HepG2 (cell line): ENCODE results near the gene EIF2S2. TPM values are rescaled to one million over a fixed set of nuclear protein-coding genes. Genes with fewer than 3 reads are reported as not detected.

ENCODE experiments used
- CBX5 ChIP-seq: sonication (generic); formaldehyde crosslinking; IDR thresholded peaks from 2 replicates; pipeline ENCODE4 v1.4.0; 2020; ENCODE audit warnings: missing genetic modification reagents, borderline replicate concordance
- HNRNPL ChIP-seq: fragments of 200-400 bp; formaldehyde crosslinking; IDR thresholded peaks from 2 replicates; pipeline ENCODE4 v1.6.1; 2017; ENCODE audit warnings: mild to moderate bottlenecking, low read depth, low read length
- JUND ChIP-seq: sonication (generic); formaldehyde crosslinking; IDR thresholded peaks from 2 replicates; pipeline ENCODE4 v1.8.0; 2022; ENCODE audit warnings: mild to moderate bottlenecking, missing genetic modification reagents
- MZF1 ChIP-seq: sonication (generic); formaldehyde crosslinking; IDR thresholded peaks from 2 replicates; pipeline ENCODE4 v1.8.1; 2023; ENCODE audit warnings: mild to moderate bottlenecking, missing genetic modification reagents, borderline replicate concordance
- NKX3-1 ChIP-seq: sonication (generic); formaldehyde crosslinking; IDR thresholded peaks from 2 replicates; pipeline ENCODE4 v1.5.0; 2020; ENCODE audit warnings: missing genetic modification reagents
- PRMT3 ChIP-seq: sonication (generic); formaldehyde crosslinking; IDR thresholded peaks from 2 replicates; pipeline ENCODE4 v1.8.1; 2022; ENCODE audit warnings: low read depth, mild to moderate bottlenecking, moderate library complexity, missing genetic modification reagents, borderline replicate concordance
- RNF2 ChIP-seq: fragments of 450-650 bp; conservative IDR thresholded peaks from 2 replicates; pipeline ENCODE4 v1.6.1; 2016; ENCODE audit warnings: low read depth
- ZNF816 ChIP-seq: sonication (generic); formaldehyde crosslinking; IDR thresholded peaks from 2 replicates; pipeline ENCODE4 v1.8.0; 2022; ENCODE audit warnings: missing genetic modification reagents, mild to moderate bottlenecking, borderline replicate concordance
- polyA plus RNA-seq, 8 experiments: library from polyadenylated mRNA; depleted of rRNA in 3 of 8; stranded (reverse) in 7 of 8; unstranded in 1 of 8; fragments of >200 nt; fragmentation: Illumina TruSeq in 4 of 8; extraction: Trizol in 4 of 8; gene quantifications; 2 replicates each; pipeline versions ENCODE4 v1.2.1 to v1.2.3, GENCODE V29; 2011 to 2016; ENCODE audit warnings: low read depth in 4 of 8, missing spikeins in 1 of 8, mixed read lengths in 1 of 8; ENCODE audit not compliant: insufficient read depth in 1 of 8
- total RNA-seq, 5 experiments: library from RNA; depleted of rRNA; stranded (reverse); fragments of >200 nt; fragmentation: Illumina TruSeq; extraction: Trizol; gene quantifications; 2 replicates each; pipeline ENCODE4 v1.2.3, GENCODE V29; 2016; ENCODE audit warnings: low read depth in 1 of 5
- TF ChIP-seq, protein P1 (sequence below): sonication (generic); formaldehyde crosslinking; IDR thresholded peaks from 2 replicates; pipeline ENCODE4 v1.8.0; 2023; ENCODE audit warnings: mild to moderate bottlenecking, missing genetic modification reagents
- TF ChIP-seq, protein P2 (sequence below): IDR thresholded peaks from 2 replicates; pipeline ENCODE4 v1.6.1; 2016; ENCODE audit warnings: missing compliant biosample characterization, missing genetic modification reagents, borderline replicate concordance
- TF ChIP-seq, protein P3 (sequence below): sonication (generic); formaldehyde crosslinking; IDR thresholded peaks from 2 replicates; pipeline ENCODE4 v1.4.0; 2020; ENCODE audit warnings: missing genetic modification reagents, borderline replicate concordance
- TF ChIP-seq, protein P4 (sequence below): sonication (generic); formaldehyde crosslinking; IDR thresholded peaks from 2 replicates; pipeline ENCODE4 v1.5.0; 2020; ENCODE audit warnings: mild to moderate bottlenecking, missing genetic modification reagents
- TF ChIP-seq, protein P5 (sequence below): sonication (generic); formaldehyde crosslinking; IDR thresholded peaks from 2 replicates; pipeline ENCODE4 v1.4.0; 2020; ENCODE audit warnings: mild to moderate bottlenecking, missing genetic modification reagents
- TF ChIP-seq, protein P6 (sequence below): sonication (generic); formaldehyde crosslinking; IDR thresholded peaks from 2 replicates; pipeline ENCODE4 v1.5.0; 2020; ENCODE audit warnings: missing genetic modification reagents, mild to moderate bottlenecking, borderline replicate concordance

EIF2S2 gene
- total and polyA plus RNA-seq, 2 of the 13 experiments (the other 11 are each of a cell fraction or from before 2014, with no cell fraction given) = 126 to 213 TPM

DNA sequence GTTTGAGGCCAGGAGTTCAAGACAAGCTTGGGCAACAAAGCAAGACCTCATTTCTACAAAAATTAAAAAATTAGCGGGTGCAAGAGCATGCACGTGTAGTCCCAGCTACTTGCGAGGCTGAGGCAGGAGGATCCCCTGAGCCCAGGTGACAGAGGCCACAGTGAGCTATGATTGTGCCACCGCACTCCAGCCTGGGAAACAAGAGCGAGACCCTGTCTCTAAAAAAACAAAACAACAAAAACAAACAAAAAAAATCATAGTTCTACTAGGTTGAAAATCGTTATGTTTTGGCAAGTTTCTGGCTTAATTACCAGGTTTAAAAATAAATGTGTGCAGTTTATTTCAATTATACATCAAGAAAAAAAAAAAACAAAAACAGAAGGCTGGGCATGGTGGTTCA is 2.6 kb downstream of the EIF2S2 start (continued):
- no peak for TF ChIP-seq CBX5
- TF ChIP-seq, protein P1, sequence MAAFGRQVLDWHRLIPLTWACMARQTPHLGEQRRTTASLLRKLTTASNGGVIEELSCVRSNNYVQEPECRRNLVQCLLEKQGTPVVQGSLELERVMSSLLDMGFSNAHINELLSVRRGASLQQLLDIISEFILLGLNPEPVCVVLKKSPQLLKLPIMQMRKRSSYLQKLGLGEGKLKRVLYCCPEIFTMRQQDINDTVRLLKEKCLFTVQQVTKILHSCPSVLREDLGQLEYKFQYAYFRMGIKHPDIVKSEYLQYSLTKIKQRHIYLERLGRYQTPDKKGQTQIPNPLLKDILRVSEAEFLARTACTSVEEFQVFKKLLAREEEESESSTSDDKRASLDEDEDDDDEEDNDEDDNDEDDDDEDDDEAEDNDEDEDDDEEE (CRISPR knock-in tag) = 0 out of 2 replicates have a peak, but pooled peaks have one; percentile 52
- TF ChIP-seq, protein P2, sequence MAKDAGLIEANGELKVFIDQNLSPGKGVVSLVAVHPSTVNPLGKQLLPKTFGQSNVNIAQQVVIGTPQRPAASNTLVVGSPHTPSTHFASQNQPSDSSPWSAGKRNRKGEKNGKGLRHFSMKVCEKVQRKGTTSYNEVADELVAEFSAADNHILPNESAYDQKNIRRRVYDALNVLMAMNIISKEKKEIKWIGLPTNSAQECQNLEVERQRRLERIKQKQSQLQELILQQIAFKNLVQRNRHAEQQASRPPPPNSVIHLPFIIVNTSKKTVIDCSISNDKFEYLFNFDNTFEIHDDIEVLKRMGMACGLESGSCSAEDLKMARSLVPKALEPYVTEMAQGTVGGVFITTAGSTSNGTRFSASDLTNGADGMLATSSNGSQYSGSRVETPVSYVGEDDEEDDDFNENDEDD (CRISPR knock-in tag) = no peak
- TF ChIP-seq, protein P3, sequence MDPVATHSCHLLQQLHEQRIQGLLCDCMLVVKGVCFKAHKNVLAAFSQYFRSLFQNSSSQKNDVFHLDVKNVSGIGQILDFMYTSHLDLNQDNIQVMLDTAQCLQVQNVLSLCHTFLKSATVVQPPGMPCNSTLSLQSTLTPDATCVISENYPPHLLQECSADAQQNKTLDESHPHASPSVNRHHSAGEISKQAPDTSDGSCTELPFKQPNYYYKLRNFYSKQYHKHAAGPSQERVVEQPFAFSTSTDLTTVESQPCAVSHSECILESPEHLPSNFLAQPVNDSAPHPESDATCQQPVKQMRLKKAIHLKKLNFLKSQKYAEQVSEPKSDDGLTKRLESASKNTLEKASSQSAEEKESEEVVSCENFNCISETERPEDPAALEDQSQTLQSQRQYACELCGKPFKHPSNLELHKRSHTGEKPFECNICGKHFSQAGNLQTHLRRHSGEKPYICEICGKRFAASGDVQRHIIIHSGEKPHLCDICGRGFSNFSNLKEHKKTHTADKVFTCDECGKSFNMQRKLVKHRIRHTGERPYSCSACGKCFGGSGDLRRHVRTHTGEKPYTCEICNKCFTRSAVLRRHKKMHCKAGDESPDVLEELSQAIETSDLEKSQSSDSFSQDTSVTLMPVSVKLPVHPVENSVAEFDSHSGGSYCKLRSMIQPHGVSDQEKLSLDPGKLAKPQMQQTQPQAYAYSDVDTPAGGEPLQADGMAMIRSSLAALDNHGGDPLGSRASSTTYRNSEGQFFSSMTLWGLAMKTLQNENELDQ (CRISPR knock-in tag) = no peak
- TF ChIP-seq, protein P4, sequence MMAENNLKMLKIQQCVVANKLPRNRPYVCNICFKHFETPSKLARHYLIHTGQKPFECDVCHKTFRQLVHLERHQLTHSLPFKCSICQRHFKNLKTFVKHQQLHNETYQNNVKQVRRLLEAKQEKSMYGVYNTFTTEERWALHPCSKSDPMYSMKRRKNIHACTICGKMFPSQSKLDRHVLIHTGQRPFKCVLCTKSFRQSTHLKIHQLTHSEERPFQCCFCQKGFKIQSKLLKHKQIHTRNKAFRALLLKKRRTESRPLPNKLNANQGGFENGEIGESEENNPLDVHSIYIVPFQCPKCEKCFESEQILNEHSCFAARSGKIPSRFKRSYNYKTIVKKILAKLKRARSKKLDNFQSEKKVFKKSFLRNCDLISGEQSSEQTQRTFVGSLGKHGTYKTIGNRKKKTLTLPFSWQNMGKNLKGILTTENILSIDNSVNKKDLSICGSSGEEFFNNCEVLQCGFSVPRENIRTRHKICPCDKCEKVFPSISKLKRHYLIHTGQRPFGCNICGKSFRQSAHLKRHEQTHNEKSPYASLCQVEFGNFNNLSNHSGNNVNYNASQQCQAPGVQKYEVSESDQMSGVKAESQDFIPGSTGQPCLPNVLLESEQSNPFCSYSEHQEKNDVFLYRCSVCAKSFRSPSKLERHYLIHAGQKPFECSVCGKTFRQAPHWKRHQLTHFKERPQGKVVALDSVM (CRISPR knock-in tag) = peak; percentile 83
- TF ChIP-seq JUND (CRISPR knock-in tag) = no peak
- TF ChIP-seq, protein P5, sequence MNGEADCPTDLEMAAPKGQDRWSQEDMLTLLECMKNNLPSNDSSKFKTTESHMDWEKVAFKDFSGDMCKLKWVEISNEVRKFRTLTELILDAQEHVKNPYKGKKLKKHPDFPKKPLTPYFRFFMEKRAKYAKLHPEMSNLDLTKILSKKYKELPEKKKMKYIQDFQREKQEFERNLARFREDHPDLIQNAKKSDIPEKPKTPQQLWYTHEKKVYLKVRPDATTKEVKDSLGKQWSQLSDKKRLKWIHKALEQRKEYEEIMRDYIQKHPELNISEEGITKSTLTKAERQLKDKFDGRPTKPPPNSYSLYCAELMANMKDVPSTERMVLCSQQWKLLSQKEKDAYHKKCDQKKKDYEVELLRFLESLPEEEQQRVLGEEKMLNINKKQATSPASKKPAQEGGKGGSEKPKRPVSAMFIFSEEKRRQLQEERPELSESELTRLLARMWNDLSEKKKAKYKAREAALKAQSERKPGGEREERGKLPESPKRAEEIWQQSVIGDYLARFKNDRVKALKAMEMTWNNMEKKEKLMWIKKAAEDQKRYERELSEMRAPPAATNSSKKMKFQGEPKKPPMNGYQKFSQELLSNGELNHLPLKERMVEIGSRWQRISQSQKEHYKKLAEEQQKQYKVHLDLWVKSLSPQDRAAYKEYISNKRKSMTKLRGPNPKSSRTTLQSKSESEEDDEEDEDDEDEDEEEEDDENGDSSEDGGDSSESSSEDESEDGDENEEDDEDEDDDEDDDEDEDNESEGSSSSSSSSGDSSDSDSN (CRISPR knock-in tag) = no peak
- no peak for TF ChIP-seq HNRNPL
- 0 out of 2 replicates have a peak, but pooled peaks have one; percentile 47 for TF ChIP-seq ZNF816
- no peak for TF ChIP-seq MZF1 (CRISPR knock-in tag)
- TF ChIP-seq, protein P6, sequence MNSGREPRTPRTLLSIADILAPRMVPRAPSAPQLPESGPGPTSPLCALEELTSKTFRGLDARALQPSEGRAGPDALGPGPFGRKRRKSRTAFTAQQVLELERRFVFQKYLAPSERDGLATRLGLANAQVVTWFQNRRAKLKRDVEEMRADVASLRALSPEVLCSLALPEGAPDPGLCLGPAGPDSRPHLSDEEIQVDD (CRISPR knock-in tag) = no peak
- no peak for TF ChIP-seq PRMT3 (CRISPR knock-in tag)
- no peak for TF ChIP-seq NKX3-1 (CRISPR knock-in tag)
- no peak for TF ChIP-seq RNF2
